ENCODE results near the gene IGSF22.

- TF ChIP-seq CTCF (IDR thresholded peaks at IDR 0.05) (no peak), POLR2A (IDR thresholded peaks at IDR 0.05) (no peak)
Measured at GRCh38 chr11:18704045-18704645, 21.8 kb downstream of the IGSF22 start.

All from body of pancreas (tissue), 4 donors.